ENCODE data around the gene SLC38A4.

DNA sequence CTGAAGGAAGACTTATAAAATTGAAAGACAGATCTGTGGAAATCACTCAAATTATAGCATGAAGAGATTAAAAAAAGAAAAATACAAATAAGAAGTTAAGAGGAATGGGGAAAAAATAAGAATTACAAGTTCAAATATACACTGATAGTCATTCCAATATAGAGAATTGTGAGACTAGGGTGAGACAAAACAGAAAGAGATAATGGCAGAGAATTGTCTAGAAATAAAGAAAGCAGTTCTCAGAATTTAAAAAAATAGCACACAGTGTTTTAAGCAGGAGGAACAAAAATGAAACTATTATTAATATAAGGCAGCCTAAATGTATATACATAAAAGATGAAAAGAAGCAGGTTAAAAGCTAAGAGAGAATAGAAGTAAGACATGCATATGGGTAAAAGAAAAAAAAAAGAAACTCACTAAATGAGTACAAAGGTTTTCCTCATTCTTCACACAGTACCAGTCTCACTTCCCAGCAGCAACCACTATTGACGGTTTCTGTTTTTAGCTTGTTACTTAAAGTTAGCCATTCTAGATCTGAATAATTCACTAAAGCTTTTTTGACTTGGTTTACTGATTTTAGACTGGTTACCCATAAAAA lies 31.1 kb downstream of the SLC38A4 start:
- TF ChIP-seq, protein P1, sequence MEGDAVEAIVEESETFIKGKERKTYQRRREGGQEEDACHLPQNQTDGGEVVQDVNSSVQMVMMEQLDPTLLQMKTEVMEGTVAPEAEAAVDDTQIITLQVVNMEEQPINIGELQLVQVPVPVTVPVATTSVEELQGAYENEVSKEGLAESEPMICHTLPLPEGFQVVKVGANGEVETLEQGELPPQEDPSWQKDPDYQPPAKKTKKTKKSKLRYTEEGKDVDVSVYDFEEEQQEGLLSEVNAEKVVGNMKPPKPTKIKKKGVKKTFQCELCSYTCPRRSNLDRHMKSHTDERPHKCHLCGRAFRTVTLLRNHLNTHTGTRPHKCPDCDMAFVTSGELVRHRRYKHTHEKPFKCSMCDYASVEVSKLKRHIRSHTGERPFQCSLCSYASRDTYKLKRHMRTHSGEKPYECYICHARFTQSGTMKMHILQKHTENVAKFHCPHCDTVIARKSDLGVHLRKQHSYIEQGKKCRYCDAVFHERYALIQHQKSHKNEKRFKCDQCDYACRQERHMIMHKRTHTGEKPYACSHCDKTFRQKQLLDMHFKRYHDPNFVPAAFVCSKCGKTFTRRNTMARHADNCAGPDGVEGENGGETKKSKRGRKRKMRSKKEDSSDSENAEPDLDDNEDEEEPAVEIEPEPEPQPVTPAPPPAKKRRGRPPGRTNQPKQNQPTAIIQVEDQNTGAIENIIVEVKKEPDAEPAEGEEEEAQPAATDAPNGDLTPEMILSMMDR (IDR thresholded peaks at IDR 0.05; ENCODE audit: insufficient read depth, low read length, poor library complexity, severe bottlenecking): no peak
- TF ChIP-seq EZH2phosphoT487 (conservative IDR thresholded peaks at IDR 0.05; ENCODE audit: low read length): no peak
